HG03460 (cell line): ENCODE results near the gene EFHD2.
"Not testable (repeated sequence)": the region's sequence is repeated elsewhere in the genome, so short reads cannot be mapped to it uniquely, and the experiment has no call there.

Experiments
- ATAC-seq: cut with Tn5 transposase; IDR thresholded peaks from one replicate; pipeline ENCODE4 v1.9.1; 2021; ENCODE audit not compliant: unreplicated experiment

The EFHD2 gene

DNA sequence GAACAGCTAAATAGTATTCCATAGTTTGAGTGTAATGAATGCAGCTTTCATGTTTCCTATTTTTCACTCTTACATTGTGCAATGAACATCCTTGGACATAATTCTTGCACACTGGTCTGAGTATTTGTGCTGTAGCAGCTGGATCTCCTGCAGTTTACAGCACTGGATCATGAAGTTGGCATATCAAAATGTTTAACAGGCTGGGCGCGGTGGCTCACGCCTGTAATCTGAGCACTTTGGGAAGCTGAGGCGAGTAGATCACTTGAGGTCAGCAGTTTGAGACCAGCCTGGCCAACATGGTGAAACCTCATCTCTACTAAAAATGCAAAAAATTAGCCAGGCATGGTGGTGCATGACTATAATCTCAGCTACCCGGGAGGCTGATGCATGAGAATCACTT, 61.4 kb downstream of the EFHD2 start:
- ATAC-seq, result not testable (repeated sequence)

DNA sequence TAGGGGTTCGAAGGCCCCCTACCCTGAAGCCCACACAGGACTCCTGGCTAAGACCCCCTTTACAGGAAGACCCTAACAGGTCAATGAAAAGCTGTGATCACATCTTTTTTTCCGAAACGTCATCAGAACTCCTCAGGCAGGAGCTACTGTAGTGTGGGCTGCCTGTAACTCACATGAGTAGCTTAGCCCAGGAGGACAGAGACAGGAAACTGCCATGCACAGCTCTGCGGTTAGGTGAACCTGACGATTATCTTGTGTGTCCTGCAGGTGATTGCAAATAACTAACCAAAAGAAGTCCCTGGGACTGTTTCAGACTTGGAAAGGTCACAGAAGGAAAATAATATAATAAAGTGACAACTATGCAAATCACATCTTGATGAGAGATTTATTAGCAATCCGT, 62.0 kb downstream of the EFHD2 start:
- ATAC-seq, result not testable (repeated sequence)

DNA sequence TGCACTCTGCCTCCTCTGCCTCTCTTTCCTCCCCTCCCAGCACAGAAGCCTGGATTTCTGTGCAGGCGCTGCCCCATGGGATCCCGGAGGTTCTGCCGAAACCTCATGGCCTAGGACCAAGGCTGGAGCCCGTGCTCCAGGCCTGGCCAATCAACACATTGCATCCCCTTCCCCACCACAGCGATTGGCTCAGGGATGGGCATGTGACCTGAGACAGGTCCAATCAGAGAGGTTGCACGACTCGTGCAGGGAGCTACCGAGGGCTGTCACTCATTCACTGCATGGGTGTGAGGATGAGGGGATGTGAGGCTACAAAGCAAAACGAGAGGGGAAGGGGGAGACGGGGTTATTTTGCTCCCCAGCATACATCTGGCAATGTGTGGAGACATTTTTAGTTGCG, 62.9 kb downstream of the EFHD2 start:
- no peak for ATAC-seq

DNA sequence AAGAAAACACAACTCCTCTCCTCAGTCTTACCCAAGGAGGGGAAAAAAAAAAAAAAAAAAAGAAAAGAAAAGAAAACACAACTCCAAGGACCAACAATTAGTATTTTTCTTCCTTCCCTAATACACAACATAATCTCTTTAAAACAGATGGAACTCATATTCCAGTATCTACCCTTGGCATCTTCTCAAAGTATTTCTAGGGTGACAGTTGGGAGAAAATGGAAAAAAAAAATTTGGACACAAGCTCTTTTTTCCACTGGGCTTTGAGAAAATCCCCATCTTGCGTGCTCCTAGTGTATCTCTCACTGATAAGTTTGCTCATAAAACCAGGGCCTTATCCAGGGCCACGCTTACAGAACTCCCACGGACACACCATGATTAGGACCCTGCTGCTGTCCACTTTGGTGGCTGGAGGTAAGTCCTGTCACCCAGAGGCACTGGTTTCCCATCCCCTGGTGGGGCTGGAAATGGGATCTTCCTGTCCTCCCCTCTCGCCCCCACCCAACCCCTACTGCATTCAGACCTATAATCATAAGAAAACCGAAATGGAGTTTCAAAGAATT, 66.1 kb downstream of the EFHD2 start, which contains the start of gene CELA2B:
CELA2B (plus strand) TSS at position 353 of the 563 bp plus-strand sequence; CDS start at position 375, 22 bp downstream.
- ATAC-seq, result no peak

DNA sequence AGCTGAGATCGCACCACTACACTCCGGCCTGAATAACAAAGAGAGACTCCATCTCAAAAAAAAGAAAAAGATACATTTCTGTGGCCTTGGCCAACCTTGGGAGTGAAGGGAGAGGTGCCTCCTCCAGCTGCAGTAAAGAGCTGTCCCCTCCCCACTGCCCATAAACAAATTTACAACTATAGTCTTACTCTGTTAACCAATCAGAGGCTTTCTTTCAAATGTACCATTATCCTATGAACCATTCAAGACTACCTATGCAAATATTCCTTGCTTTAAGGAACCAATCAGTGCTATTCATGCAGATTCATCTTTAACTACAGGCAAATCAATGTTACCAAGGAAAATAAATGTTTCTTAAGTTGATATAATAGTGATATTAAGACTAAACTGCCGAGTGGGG, 67.2 kb downstream of the EFHD2 start:
- no peak for ATAC-seq

DNA sequence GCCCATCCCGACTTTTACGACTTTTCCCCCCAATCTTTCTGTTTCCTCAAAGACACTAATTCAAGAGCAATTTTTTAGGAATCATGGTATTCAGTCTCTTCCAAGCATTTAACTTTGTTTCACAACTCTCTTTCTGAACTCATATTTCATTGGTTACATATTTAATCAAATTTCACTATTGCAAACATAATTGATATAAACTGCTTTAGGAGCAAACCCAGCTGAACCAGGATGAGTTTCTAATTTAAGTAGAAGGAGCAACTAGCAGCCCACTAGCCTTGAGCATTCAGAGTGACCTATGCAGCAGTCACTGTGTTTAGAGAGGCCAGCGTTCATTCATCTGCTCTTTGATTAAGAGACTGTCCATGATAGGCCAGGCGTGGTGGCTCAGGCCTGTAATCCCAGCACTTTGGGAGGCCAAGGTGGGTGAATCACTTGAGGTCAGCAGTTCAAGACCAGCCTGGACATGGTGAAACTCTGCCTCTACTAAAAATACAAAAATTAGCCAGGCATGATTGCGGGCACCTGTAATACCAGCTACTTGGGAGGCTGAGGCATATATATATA, 68.0 kb downstream of the EFHD2 start:
- no peak for ATAC-seq
